Epithelial cell of prostate (primary cell): Measurements from ENCODE around the gene NAA40.

Source experiments
- DNase-seq: peaks from one replicate; pipeline ENCODE4 v3.0.0-alpha.2; 2011; ENCODE audit warnings: low read depth, low spot score
- H3K27ac ChIP-seq: fragments of 450-650 bp; 2 replicates; pipeline ENCODE4 v1.5.1; 2017; ENCODE audit warnings: mild to moderate bottlenecking

The NAA40 gene

GRCh38 chr11:64003807-64004589 is 65.2 kb downstream of the NAA40 start:
- no peak overlapping the region for H3K27ac ChIP-seq
- DNase-seq: no peak

- DNase-seq: no peak
- H3K27ac ChIP-seq: no peak overlapping the region
Observed at GRCh38 chr11:64004590-64004984, 65.8 kb downstream of the NAA40 start.

- H3K27ac ChIP-seq: no peak overlapping the region
- no peak for DNase-seq
Observed at GRCh38 chr11:64005691-64006090, 66.9 kb downstream of the NAA40 start.

- no peak for DNase-seq
Observed at GRCh38 chr11:64006398-64006797, 67.6 kb downstream of the NAA40 start.

More at GRCh38 chr11:64006398-64006797, 67.6 kb downstream of the NAA40 start:
- no peak overlapping the region for H3K27ac ChIP-seq
